ENCODE results near the gene NEK4. TPM values are rescaled to one million over a fixed set of nuclear protein-coding genes. Genes with fewer than 3 reads are reported as not detected.

NEK4 gene
- polyA plus RNA-seq, 3 donors: 24.2 to 35.7 (median 29.2) TPM

- DNase-seq: peak; percentile 31
These were observed 65.9 kb downstream of the NEK4 start for GRCh38 chr3:52704611-52705437.

DNA sequence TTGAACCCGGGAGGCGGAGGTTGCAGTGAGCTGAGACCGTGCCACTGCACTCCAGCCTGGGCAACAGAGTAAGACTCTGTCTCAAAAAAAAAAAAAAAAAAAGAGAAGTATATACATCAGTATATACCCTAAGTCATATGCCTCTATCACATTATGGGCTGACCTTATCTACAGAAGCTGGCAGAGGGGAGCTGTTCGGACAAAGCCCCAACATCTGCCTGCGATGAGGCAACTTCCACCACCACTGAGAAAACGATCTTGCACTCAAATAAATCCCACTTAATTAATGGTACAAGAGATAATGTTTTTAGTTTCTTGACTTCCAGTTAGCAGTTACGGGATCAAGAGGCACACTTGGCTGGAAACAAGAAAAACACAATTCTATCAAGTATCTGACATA lies 67.4 kb downstream of the NEK4 start:
- no peak for DNase-seq

- DNase-seq: no peak
These were observed 73.1 kb downstream of the NEK4 start for GRCh38 chr3:52697632-52697965.

DNA sequence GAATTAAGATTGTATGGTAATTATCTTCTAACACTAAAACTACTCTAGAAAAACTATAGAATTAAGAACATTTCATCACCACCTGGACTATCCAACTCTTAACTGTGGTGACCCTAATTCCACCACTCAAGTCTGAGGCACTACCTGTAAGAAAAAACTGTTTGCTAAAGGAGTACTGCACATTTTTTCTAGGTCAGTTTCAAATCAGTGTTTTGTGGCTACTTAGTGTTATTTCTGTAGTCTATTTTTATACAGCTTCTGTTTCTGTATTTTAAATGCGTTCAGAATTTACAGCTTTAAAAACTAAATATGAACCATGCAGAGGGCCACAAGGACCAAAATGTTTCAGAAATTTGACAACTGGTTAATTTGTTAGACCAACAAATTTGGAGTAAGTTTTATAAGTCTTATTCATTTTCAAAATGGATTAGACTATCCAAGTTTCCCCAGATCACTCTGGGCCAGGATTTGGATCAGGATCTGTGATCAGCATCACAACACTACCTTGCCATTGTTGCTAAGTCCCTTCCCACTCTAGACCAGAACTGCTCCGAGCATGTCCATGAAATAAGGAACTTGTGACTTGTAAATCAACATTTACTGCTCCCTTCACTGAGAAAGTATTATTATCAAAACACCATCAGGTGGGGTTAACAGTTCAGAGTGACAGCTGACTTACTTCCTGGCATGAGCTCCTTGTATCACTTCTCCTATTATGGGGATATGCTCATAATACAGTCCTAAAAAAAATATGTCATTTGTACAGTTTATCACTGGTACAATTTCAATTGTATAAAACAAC lies 73.7 kb downstream of the NEK4 start:
- DNase-seq: no peak

DNA sequence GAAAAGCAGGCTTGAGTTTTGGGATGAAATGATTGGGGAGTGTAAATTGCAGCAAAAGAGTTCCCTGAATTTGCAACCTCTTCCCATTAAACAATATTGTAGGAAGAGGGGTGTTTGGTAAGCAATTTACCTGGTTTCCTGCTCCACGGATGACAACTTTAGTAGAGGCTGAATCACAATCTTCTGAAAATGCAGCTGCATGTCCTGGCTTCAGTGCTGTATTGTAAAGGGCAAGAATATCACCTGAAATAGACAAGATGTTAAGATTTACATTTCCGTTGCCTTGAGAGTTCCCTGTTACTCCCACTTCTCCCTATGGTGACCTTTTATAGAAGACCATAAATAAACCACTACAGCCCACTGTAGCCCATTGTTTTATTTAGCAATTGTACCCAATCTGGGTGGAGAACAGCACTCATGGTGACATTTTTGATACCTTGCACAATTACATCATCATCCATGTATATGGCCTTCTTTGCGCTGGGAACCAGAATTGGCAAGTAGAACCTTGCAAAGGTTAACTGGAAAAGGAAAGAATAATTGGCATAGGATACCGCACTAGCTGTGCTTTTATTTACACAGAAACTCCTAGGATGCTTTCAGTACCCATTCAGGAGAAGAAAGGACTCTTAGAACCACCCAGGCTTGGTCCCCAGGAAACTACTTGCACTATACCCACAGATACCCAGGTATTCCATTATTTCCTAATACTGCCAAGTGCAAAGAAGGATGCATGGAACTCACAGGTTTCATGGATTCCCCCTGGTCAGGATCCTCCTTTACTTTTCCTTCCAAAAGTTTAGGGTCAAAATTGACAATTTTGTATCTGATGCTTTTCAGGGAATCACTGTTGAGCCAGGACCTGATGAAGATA lies 74.7 kb downstream of the NEK4 start:
- DNase-seq: no peak

GRCh38 chr3:52694528-52695189 lies 76.1 kb downstream of the NEK4 start:
- no peak for DNase-seq

DNA sequence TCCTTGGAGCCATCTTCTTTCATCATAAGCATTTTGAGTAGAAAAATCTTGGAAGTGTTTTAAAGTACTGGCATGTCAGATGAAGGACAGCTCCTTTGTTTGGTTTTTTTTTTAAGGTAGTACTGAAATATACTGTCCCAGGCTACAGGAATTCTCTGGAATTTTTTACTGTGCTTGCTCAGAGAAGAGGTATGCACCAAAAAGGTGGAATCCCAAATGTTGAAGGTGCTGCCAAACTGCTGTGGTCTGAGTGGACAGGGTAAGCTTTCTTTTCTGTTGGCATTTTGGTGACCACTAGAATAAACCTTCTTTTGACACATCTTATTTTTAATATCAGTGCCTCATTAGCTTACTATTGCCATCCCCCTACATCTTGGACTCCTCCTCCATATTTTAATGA lies 77.7 kb downstream of the NEK4 start:
- DNase-seq: no peak

GRCh38 chr3:52690560-52690959 lies 80.2 kb downstream of the NEK4 start:
- DNase-seq: no peak

DNA sequence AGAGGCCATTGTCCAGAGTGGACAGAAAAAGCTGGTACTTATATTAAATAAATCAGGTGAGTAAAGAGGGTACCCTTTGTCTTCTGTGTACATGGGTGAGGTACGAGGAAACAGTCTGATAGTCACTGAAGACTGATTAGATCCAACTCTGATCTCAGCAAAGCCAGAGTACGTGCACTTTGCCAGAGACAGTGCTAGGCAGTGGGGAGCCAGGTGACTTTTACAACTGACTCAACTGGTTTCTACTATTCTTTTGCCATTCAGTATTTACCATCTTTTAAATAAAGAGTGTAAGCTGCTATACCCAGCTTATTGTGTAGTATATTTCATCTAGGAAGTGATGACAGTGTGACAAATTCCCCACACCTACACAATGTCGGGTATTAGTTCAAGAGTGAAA lies 81.6 kb downstream of the NEK4 start:
- no peak for DNase-seq

DNA sequence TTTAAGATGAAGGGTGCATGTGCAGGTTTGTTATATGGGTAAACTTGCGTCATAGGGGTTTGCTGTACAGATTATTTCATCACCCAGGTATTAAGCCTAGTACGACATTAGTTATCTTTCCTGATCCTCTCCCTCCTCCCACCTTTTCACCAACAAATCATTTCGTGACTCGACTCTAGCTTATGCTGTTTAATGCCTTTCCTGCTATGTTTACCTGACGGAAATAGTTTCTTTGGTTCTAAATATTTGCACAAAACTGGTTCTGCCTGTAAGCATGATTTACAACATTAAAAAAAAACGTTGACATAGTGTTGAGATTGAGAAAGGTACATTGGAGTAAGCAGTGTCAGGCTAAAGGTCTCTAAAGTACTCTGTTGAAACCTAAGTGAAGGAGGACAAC lies 82.5 kb downstream of the NEK4 start:
- DNase-seq: no peak

- DNase-seq: peak; percentile 95
These were observed 84.7 kb downstream of the NEK4 start, which contains the start of the genes GNL3 and PBRM1 for GRCh38 chr3:52685709-52686691. TSS of gene GNL3 (plus strand) at chr3:52686032. CDS start at chr3:52686093, 61 bp downstream. TSS of gene PBRM1 (minus strand) at chr3:52685913.

GRCh38 chr3:52685285-52685708 lies 85.4 kb downstream of the NEK4 start:
- DNase-seq: peak; percentile 73

- DNase-seq: no peak
These were observed 86.6 kb downstream of the NEK4 start for GRCh38 chr3:52684184-52684583.

DNA sequence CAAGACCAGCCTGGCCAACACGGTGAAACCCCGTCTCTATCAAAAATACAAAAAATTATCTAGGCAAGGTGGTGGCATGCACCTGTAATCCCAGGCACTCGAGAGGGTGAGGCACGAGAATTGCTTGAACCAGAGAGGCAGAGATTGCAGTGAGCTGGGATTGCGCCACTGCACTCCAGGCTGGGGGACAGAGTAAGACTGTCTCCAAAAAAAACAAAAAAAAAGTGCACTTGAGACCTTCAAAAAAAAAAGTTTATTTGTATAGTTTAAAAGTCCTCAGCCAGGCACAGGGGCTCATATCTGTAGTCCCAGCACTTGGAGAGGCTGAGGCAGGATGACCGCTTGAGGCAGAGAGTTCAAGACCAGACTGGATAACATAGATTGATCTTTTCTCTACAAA lies 87.1 kb downstream of the NEK4 start:
- DNase-seq: no peak

- peak; percentile 24 for DNase-seq
These were observed 88.7 kb downstream of the NEK4 start for GRCh38 chr3:52682016-52682415.

DNA sequence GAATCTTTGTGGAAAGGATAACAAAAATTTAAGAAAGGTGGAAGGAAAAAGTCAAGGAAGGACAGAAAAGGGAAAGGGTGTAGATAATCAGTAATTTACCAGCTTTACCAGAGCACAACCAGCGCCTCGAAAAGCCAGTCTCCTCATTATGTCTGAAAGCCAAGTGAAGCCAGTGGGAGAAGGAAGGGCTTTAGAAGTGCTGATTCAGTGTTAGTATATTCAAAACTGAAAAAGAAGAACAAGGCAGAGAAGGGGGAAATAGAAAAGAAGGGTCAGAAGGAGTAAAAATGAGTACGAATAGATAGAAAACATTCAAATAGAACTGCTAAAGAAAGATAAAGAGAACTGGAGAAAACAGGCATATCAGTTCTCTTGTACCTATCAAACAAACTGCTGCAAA lies 89.1 kb downstream of the NEK4 start:
- no peak for DNase-seq

GRCh38 chr3:52679811-52680210 lies 90.9 kb downstream of the NEK4 start:
- DNase-seq: no peak

DNA sequence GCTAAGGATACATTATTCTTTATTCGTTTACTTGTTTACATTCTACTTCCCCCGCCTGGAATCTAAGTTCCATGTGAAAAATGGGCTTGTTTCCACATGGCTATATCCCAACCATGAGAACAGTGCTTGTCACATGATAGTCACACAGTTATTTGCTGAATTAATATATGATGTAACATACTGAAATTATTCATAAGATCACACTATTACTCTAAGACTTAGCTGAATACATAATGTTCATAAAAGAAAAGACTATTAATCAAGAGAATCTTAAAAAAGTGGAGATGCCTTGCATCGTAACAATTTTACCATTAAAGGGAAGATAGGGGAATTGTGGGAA lies 91.6 kb downstream of the NEK4 start:
- no peak for DNase-seq

DNA sequence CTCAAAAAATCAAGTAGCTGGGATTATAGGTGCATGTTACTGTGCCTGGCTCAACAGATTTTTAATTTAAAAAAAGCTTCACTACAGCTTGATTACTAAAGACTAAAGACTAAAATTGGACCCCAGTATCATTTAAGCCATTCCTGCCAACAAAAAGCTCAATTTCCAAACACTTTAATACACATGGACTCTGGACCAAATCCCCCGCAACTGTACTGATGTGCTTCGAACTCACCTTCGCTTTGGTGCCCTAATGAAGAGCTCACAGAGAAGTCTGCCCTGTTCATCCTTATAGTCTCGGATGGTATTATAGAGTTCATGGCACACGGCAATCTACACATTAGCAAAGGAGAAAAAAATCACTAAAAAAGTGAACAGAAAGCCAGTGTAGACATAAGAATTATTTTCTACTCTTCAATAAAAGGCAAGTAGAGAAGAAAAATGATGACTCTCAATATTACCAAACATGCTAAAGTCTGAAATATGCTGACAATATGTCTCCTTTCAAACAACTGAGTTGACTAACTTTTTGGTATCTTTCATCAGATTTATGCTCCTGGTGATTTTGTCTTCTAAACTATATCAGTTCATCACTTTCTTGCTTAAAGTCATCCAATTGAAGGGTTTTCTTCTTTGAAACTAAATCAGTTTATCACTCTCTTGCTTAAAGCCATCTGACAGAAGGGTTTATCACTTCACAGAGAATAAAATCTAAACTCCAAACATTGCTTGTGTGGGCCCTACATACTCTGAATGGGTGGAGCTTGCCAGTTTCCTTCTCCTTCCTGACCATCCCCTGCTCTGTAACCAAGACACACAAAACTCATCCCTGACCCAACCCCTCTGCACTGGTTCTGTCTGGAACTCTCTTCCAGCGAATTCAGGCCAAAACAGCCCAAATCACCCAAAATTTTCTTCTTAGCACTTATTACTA lies 92.2 kb downstream of the NEK4 start:
- no peak for DNase-seq

All from renal pelvis (tissue), 4 donors.